ENCODE measurements around the gene STXBP5. TPM values are rescaled to one million over a fixed set of nuclear protein-coding genes. Genes with fewer than 3 reads are reported as not detected.
"Not testable (repeated sequence)": the region's sequence is repeated elsewhere in the genome, so short reads cannot be mapped to it uniquely, and the experiment has no call there.

STXBP5 gene
- total RNA-seq, 1 donor from 2014 or later = 13.0 TPM

GRCh38 chr6:147226163-147226724, 22.0 kb downstream of the STXBP5 start:
- ATAC-seq (ENCODE audit: poor library complexity) = no peak
- intact Hi-C loops (cut with DNase I) = no loop called here

GRCh38 chr6:147226877-147227276, 22.7 kb downstream of the STXBP5 start:
- DNase-seq (no peak), ATAC-seq (ENCODE audit: poor library complexity) (no peak)
- intact Hi-C loops (cut with DNase I) = no loop called here

More at GRCh38 chr6:147226163-147226724, 22.0 kb downstream of the STXBP5 start:
- DNase-seq = no peak

- ATAC-seq (ENCODE audit: poor library complexity) (no peak), DNase-seq (no peak)
- intact Hi-C loops (cut with DNase I) = no loop called here
Measured at GRCh38 chr6:147227770-147228320, 23.6 kb downstream of the STXBP5 start.

- DNase-seq (no peak), ATAC-seq (ENCODE audit: poor library complexity) (no peak)
- intact Hi-C loops (cut with DNase I) = no loop called here
Measured at GRCh38 chr6:147231589-147231988, 27.4 kb downstream of the STXBP5 start.

- intact Hi-C loops (cut with DNase I) = no loop called here
- DNase-seq = no peak
- no peak for ATAC-seq (ENCODE audit: poor library complexity)
Measured at GRCh38 chr6:147234685-147235084, 30.5 kb downstream of the STXBP5 start.

- intact Hi-C loops (cut with DNase I) = no loop called here
- DNase-seq (no peak), ATAC-seq (ENCODE audit: poor library complexity) (no peak)
Measured at GRCh38 chr6:147238164-147238563, 33.9 kb downstream of the STXBP5 start.

- intact Hi-C loops (cut with DNase I) = no loop called here
- DNase-seq (no peak), ATAC-seq (ENCODE audit: poor library complexity) (no peak)
Measured at GRCh38 chr6:147238906-147239305, 34.7 kb downstream of the STXBP5 start.

- DNase-seq (no peak), ATAC-seq (ENCODE audit: poor library complexity) (no peak)
- intact Hi-C loops (cut with DNase I) = no loop called here
Measured at GRCh38 chr6:147244832-147245231, 40.6 kb downstream of the STXBP5 start.

- intact Hi-C loops (cut with DNase I) = no loop called here
- ATAC-seq (ENCODE audit: poor library complexity) (no peak), DNase-seq (no peak)
Measured at GRCh38 chr6:147245693-147246092, 41.5 kb downstream of the STXBP5 start.

GRCh38 chr6:147246853-147247635, 42.8 kb downstream of the STXBP5 start:
- ATAC-seq (ENCODE audit: poor library complexity) = no peak
- intact Hi-C loops (cut with DNase I) = no loop called here
- DNase-seq = no peak

- intact Hi-C loops (cut with DNase I) = no loop called here
- DNase-seq (no peak), ATAC-seq (ENCODE audit: poor library complexity) (no peak)
Measured at GRCh38 chr6:147248859-147249258, 44.6 kb downstream of the STXBP5 start.

- ATAC-seq (ENCODE audit: poor library complexity) (no peak), DNase-seq (peak; percentile 14)
- intact Hi-C loops (cut with DNase I) = no loop called here
Measured at GRCh38 chr6:147251072-147251471, 46.9 kb downstream of the STXBP5 start.

- DNase-seq; ATAC-seq (ENCODE audit: poor library complexity); intact Hi-C loops (cut with DNase I): not testable (repeated sequence)
Measured at GRCh38 chr6:147254929-147255473, 50.8 kb downstream of the STXBP5 start.

GRCh38 chr6:147255948-147256674, 51.9 kb downstream of the STXBP5 start:
- intact Hi-C loops (cut with DNase I) = no loop called here
- DNase-seq = no peak
- no peak for ATAC-seq (ENCODE audit: poor library complexity)

- DNase-seq (no peak), ATAC-seq (ENCODE audit: poor library complexity) (no peak)
- intact Hi-C loops (cut with DNase I) = no loop called here
Measured at GRCh38 chr6:147257760-147258159, 53.5 kb downstream of the STXBP5 start.

- intact Hi-C loops (cut with DNase I) = no loop called here
- DNase-seq (no peak), ATAC-seq (ENCODE audit: poor library complexity) (no peak)
Measured at GRCh38 chr6:147260091-147260490, 55.9 kb downstream of the STXBP5 start.

- intact Hi-C loops (cut with DNase I) = no loop called here
- no peak for ATAC-seq (ENCODE audit: poor library complexity)
- no peak for DNase-seq
Measured at GRCh38 chr6:147262946-147263345, 58.7 kb downstream of the STXBP5 start.

GRCh38 chr6:147266821-147267220, 62.6 kb downstream of the STXBP5 start:
- intact Hi-C loops (cut with DNase I) = no loop called here
- ATAC-seq (ENCODE audit: poor library complexity) (no peak), DNase-seq (no peak)

GRCh38 chr6:147267658-147268057, 63.4 kb downstream of the STXBP5 start:
- ATAC-seq (ENCODE audit: poor library complexity) (no peak), DNase-seq (no peak)
- intact Hi-C loops (cut with DNase I) = no loop called here
